GM19193 (cell line): Measurements from ENCODE around the gene TMEM201.

ENCODE experiments used
- POLR2A ChIP-seq: IDR thresholded peaks from 4 replicates; pipeline ENCODE4 v1.6.1; 2011; ENCODE audit not compliant: insufficient read depth, insufficient read length; ENCODE audit errors: extremely low read depth

The TMEM201 gene

GRCh38 chr1:9651565-9652378 is 63.1 kb downstream of the TMEM201 start, which contains the start of gene PIK3CD:
TSS of gene PIK3CD (plus strand) at chr1:9651731. CDS start at chr1:9710456, 58,725 bp downstream.
- TF ChIP-seq POLR2A = peak; percentile 79

GRCh38 chr1:9652379-9653209 is 63.9 kb downstream of the TMEM201 start:
- TF ChIP-seq POLR2A = peak; percentile 69

DNA sequence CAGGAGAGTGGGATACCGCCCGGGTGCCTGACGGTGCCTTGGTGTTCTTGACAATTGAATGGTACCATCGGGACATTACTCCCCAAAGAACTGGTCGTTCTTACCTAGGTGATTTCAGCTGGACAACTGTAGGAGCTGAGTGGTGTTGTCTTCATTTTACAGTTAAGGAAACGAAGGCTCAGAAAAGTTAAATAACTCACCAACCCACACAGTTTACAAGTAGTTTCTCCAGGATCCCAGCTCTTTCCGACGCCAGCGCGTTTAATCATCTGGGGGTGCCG is 64.4 kb downstream of the TMEM201 start:
- TF ChIP-seq POLR2A = no peak

- TF ChIP-seq POLR2A = no peak
These were observed 64.9 kb downstream of the TMEM201 start for GRCh38 chr1:9653491-9654050.

DNA sequence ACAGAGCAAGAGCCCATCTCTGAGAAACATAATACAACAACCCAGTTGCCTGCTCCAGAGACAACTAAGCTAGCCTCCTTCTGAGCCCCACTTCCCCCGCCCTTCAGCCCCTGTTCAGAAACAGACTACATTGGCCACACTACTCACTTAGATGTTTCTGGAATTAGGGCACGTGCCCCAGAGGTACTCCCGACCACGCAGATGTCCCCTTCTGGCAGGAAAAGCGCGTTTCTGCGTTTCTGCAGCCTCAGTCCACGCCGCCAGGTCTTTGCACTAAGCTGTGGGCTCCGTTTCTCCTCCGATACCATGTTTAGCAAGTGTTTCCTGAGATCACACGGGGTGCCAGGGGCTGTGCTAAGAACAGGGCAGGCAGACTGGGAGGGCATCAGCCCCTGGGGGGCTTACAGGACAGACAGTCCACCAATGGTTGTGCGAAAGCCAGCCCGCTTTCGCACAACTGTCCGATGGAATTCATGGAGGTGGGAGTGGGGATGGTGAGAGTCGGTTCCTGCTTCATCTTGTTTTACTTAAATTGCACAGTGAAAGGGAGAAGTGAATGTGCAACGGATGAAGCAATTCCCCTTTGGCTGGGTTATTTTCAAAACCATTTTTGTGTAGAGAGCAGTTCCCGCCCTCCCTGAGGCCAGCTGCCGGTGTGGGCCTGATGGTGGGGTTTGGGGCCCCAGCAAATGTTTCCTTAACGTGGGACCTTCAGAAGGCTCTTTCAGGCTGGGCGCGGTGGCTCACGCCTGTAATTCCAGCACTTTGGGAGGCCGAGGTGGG is 65.5 kb downstream of the TMEM201 start:
- TF ChIP-seq POLR2A = peak; percentile 51

GRCh38 chr1:9654834-9655723 is 66.4 kb downstream of the TMEM201 start:
- peak; percentile 47 for TF ChIP-seq POLR2A

- no peak for TF ChIP-seq POLR2A
These were observed 67.1 kb downstream of the TMEM201 start for GRCh38 chr1:9655836-9656235.

- no peak for TF ChIP-seq POLR2A
These were observed 68.9 kb downstream of the TMEM201 start for GRCh38 chr1:9657521-9658032.

DNA sequence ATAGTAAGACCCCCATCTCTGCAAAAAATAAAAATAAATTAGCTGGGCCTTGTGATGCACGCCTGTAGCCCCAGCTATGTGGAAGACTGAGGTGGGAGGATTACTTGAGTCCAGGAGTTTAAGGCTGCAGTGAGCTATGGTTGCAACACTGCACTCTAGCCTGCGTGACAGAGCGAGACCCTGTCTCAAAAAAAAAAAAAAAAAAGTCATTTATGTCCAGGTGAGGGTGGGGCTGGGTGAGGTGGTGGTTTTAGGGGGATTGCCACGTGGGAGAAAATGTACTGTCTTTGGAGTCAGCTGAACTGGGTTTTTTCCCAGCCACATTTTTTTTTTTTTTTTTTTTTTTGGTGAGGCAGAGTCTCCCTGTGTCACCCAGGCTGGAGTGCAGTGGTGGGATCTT is 69.5 kb downstream of the TMEM201 start:
- no peak for TF ChIP-seq POLR2A

GRCh38 chr1:9659328-9659727 is 70.6 kb downstream of the TMEM201 start:
- TF ChIP-seq POLR2A = no peak

GRCh38 chr1:9663257-9663656 is 74.5 kb downstream of the TMEM201 start:
- no peak for TF ChIP-seq POLR2A
